Stimulated activated CD4-positive, alpha-beta T cell treated with anti-CD3 and anti-CD28 coated beads, Interleukin-4, amount 100 ng/mL, for 4 hours (primary cell): Measurements from ENCODE around the gene RFX2.
"Not testable (repeated sequence)": the region's sequence is repeated elsewhere in the genome, so short reads cannot be mapped to it uniquely, and the experiment has no call there.

Experiments
- DNase-seq, 2 experiments: peaks; one replicate each; pipeline ENCODE4 v3.0.0-alpha.2; 2020

The RFX2 gene

GRCh38 chr19:5966215-5966614 lies 144.1 kb downstream of the RFX2 start:
- no peak for DNase-seq

- DNase-seq = no peak
Observed at GRCh38 chr19:5964816-5965565, 145.3 kb downstream of the RFX2 start.

- no peak for DNase-seq
Observed at GRCh38 chr19:5963855-5964254, 146.4 kb downstream of the RFX2 start.

GRCh38 chr19:5963259-5963658 lies 147.0 kb downstream of the RFX2 start:
- not testable (repeated sequence) for DNase-seq

GRCh38 chr19:5961969-5962945 lies 148.0 kb downstream of the RFX2 start:
- peak in 1 of 2 experiments; percentile 54 for DNase-seq

- DNase-seq = not testable (repeated sequence)
Observed at GRCh38 chr19:5961641-5961968, 148.7 kb downstream of the RFX2 start.

GRCh38 chr19:5960005-5961001 lies 150.0 kb downstream of the RFX2 start:
- DNase-seq = no peak

- DNase-seq = no peak
Observed at GRCh38 chr19:5959260-5960004, 150.9 kb downstream of the RFX2 start.

- no peak for DNase-seq
Observed at GRCh38 chr19:5958851-5959122, 151.5 kb downstream of the RFX2 start.

- no peak for DNase-seq
Observed at GRCh38 chr19:5958074-5958850, 152.0 kb downstream of the RFX2 start.

- DNase-seq = no peak
Observed at GRCh38 chr19:5957170-5957569, 153.1 kb downstream of the RFX2 start.

- DNase-seq = no peak
Observed at GRCh38 chr19:5956728-5957127, 153.6 kb downstream of the RFX2 start.

GRCh38 chr19:5956323-5956722 lies 154.0 kb downstream of the RFX2 start:
- no peak for DNase-seq

GRCh38 chr19:5955636-5955935 lies 154.7 kb downstream of the RFX2 start:
- no peak for DNase-seq

- DNase-seq = no peak
Observed at GRCh38 chr19:5954293-5954692, 156.0 kb downstream of the RFX2 start.

GRCh38 chr19:5953680-5954213 lies 156.6 kb downstream of the RFX2 start:
- peak; percentile 12 to 50 for DNase-seq

- DNase-seq = no peak
Observed at GRCh38 chr19:5953030-5953589, 157.2 kb downstream of the RFX2 start.

GRCh38 chr19:5952193-5953029 lies 157.9 kb downstream of the RFX2 start:
- no peak for DNase-seq

- DNase-seq = no peak
Observed at GRCh38 chr19:5951338-5951861, 158.9 kb downstream of the RFX2 start.

GRCh38 chr19:5950741-5951140 lies 159.6 kb downstream of the RFX2 start:
- no peak for DNase-seq
